K562 (cell line): ENCODE results near the gene MOB4. TPM values are rescaled to one million over a fixed set of nuclear protein-coding genes. Genes with fewer than 3 reads are reported as not detected.

ENCODE experiments used
- ATF6 ChIP-seq: sonication (generic); formaldehyde crosslinking; IDR thresholded peaks from 2 replicates; pipeline ENCODE4 v1.4.0; 2020; ENCODE audit warnings: mild to moderate bottlenecking, missing genetic modification reagents
- ELF2 ChIP-seq: fragments of 250-450 bp; sonication (Bioruptor Pico); IDR thresholded peaks from 2 replicates; pipeline ENCODE4 v1.5.0; 2021; ENCODE audit warnings: mild to moderate bottlenecking
- FOXJ3 ChIP-seq: sonication (generic); formaldehyde crosslinking; IDR thresholded peaks from 2 replicates; pipeline ENCODE4 v1.4.0; 2020; ENCODE audit warnings: mild to moderate bottlenecking, missing genetic modification reagents
- GATA2 ChIP-seq: sonication (generic); formaldehyde crosslinking; IDR thresholded peaks from 2 replicates; pipeline ENCODE4 v1.4.0; 2020; ENCODE audit warnings: mild to moderate bottlenecking, missing genetic modification reagents
- HEY1 ChIP-seq: fragments of 250-450 bp; sonication (Bioruptor Pico); IDR thresholded peaks from 2 replicates; pipeline ENCODE4 v1.5.0; 2020; ENCODE audit warnings: mild to moderate bottlenecking, moderate library complexity, borderline replicate concordance
- NONO ChIP-seq, 2 experiments: fragments of 200-400 bp in 1 of 2; fragments of 450-650 bp in 1 of 2; formaldehyde crosslinking in 1 of 2; IDR thresholded peaks; 2 replicates each; pipeline ENCODE4 v1.6.1; 2017; ENCODE audit warnings: low read depth in 2 of 2, mild to moderate bottlenecking in 2 of 2, moderate library complexity in 2 of 2, low read length in 1 of 2
- PHF20 ChIP-seq: fragments of 450-650 bp; IDR thresholded peaks from 2 replicates; pipeline ENCODE4 v1.6.1; 2018; ENCODE audit not compliant: partially characterized antibody
- POLR2AphosphoS2 ChIP-seq: IDR thresholded peaks from 2 replicates; pipeline ENCODE4 v1.6.1; 2012; ENCODE audit warnings: low read length, improper control_type of control experiment
- POLR2H ChIP-seq: IDR thresholded peaks from 2 replicates; pipeline ENCODE4 v1.6.1; 2016; ENCODE audit warnings: missing genetic modification characterization, low read depth, mild to moderate bottlenecking, control low read depth, missing compliant biosample characterization, moderate library complexity
- RFX5 ChIP-seq: IDR thresholded peaks from 2 replicates; pipeline ENCODE4 v1.6.1; 2011; ENCODE audit warnings: low read depth, mild to moderate bottlenecking, improper control_type of control experiment, low read length
- SMAD3 ChIP-seq: fragments of 450-650 bp; formaldehyde crosslinking; conservative IDR thresholded peaks from 2 replicates; pipeline ENCODE4 v1.4.0; 2020; ENCODE audit warnings: mild to moderate bottlenecking
- TARDBP ChIP-seq: fragments of 450-650 bp; IDR thresholded peaks from 2 replicates; pipeline ENCODE4 v1.6.1; 2016
- ZNF224 ChIP-seq: sonication (generic); formaldehyde crosslinking; IDR thresholded peaks from 2 replicates; pipeline ENCODE4 v1.8.0; 2022; ENCODE audit warnings: mild to moderate bottlenecking, missing genetic modification reagents
- ZNF766 ChIP-seq: fragments of 200-800 bp; sonication (Bioruptor generic); conservative IDR thresholded peaks from 2 replicates; pipeline ENCODE4 v1.6.1; 2016; ENCODE audit warnings: missing genetic modification characterization, missing compliant biosample characterization
- polyA plus RNA-seq, 8 experiments: library from polyadenylated mRNA; depleted of rRNA in 4 of 8; stranded (reverse) in 5 of 8; unstranded in 3 of 8; fragments of >200 nt; fragmentation: Nextera tagmentation in 2 of 8; fragmentation: Illumina TruSeq in 1 of 8; extraction: Ambion mirVana in 2 of 8; extraction: Trizol in 1 of 8; gene quantifications; 2 replicates each; pipeline versions ENCODE4 v1.2.1 to v1.2.3, GENCODE V29; 2011 to 2014; ENCODE audit warnings: inconsistent platforms in 1 of 8, missing spikeins in 1 of 8
- total RNA-seq, 7 experiments: library from RNA; depleted of rRNA in 6 of 7; stranded (reverse); fragments of >200 nt in 6 of 7; fragmentation: Illumina TruSeq in 2 of 7; extraction: Trizol in 2 of 7; gene quantifications; 2 replicates each; pipeline versions ENCODE4 v1.2.1 to v1.2.3, GENCODE V29; 2011 to 2021; ENCODE audit warnings: low replicate concordance in 1 of 7
- TF ChIP-seq, protein P1 (sequence below): fragments of 450-650 bp; IDR thresholded peaks from 2 replicates; pipeline ENCODE4 v1.6.1; 2017; ENCODE audit warnings: antibody characterized with exemption, mild to moderate bottlenecking
- TF ChIP-seq, protein P2 (sequence below): conservative IDR thresholded peaks from 2 replicates; pipeline ENCODE4 v1.6.1; 2011; ENCODE audit warnings: low read depth, mild to moderate bottlenecking, low read length; ENCODE audit not compliant: control insufficient read depth
- TF ChIP-seq, protein P3 (sequence below): sonication (generic); formaldehyde crosslinking; IDR thresholded peaks from 2 replicates; pipeline ENCODE4 v1.8.1; 2023; ENCODE audit warnings: mild to moderate bottlenecking, missing genetic modification reagents, moderate library complexity
- TF ChIP-seq, protein P4 (sequence below): fragments of 250-450 bp; sonication (Bioruptor Pico); IDR thresholded peaks from 2 replicates; pipeline ENCODE4 v1.9.0; 2021; ENCODE audit warnings: mild to moderate bottlenecking

MOB4 gene
- total and polyA plus RNA-seq, 9 of the 15 experiments (the other 6 are each of a cell fraction or from before 2014, with no cell fraction given), result 13.5 to 30.8 (median 22.2) TPM

DNA sequence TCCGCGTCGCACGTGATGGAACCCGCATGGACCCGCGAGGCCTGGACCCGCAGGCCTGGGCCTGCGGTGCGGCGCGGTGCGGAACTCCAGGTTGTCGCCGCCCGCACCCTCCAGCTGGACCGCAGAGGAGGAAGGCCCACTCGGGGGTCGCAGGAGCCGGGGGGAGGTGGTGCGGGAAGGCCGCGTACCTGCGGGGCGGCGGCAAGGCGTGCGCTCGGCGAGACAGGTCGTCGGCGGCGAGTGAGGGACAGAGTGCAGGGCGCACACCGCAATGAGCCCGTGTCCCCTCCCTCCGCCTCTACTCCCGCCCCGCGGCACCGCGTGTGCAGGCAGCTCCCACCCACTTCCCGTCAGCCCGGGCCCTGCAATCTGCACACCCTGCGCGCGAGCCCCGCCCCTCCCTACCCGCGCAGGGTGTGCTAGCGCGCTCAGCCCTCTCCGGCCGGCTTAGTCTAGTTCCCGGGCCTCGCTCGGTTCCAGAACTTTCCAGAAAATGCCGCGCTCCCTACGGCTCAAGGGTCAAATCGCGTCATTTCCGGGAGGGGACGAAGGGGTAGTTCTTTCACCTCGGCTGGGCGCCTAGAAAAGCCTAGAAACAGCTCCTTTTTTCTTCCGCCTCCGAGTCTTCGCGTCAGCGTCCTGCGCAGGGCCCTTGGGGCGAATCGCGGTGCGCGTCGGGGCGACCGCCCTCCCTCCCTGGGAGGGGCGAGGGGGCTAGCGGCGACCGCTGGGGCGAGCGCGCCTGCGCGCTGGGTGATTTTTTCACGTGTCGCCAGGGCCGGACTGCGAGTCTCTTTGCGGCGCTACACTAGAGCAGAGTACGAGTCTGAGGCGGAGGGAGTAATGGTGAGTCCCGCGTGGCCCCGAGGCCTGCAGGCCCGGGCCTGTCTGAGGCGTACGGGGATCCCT is 16.0 kb upstream of the MOB4 start, which contains the start of the genes HSPD1 and HSPE1 (continued):
- TF ChIP-seq RFX5 (no peak), HEY1 (no peak), ZNF224 (CRISPR knock-in tag) (0 out of 2 replicates have a peak, but pooled peaks have one; percentile 45), POLR2H (peak; percentile 48), SMAD3 (CRISPR knock-in tag) (0 out of 2 replicates have a peak, but pooled peaks have one; percentile 21), FOXJ3 (CRISPR knock-in tag) (no peak), ZNF766 (CRISPR knock-in tag) (peak; percentile 61; the same call in 1 of the 2 replicates), NONO (IDR thresholded peaks at IDR 0.05; ENCODE audit: low read depth in 2 of 2, low read length in 1 of 2) (peak; percentile 71 to 84; a peak in 2 of 4 replicates), TARDBP (peak; percentile 84; the same call in 1 of the 2 replicates), ELF2 (CRISPR knock-in tag) (peak; percentile 78; the same call in 1 of the 2 replicates), PHF20 (peak; percentile 38), GATA2 (CRISPR knock-in tag) (no peak), POLR2AphosphoS2 (no peak), ATF6 (0 out of 2 replicates have a peak, but pooled peaks have one; percentile 55)
- TF ChIP-seq, protein P1, sequence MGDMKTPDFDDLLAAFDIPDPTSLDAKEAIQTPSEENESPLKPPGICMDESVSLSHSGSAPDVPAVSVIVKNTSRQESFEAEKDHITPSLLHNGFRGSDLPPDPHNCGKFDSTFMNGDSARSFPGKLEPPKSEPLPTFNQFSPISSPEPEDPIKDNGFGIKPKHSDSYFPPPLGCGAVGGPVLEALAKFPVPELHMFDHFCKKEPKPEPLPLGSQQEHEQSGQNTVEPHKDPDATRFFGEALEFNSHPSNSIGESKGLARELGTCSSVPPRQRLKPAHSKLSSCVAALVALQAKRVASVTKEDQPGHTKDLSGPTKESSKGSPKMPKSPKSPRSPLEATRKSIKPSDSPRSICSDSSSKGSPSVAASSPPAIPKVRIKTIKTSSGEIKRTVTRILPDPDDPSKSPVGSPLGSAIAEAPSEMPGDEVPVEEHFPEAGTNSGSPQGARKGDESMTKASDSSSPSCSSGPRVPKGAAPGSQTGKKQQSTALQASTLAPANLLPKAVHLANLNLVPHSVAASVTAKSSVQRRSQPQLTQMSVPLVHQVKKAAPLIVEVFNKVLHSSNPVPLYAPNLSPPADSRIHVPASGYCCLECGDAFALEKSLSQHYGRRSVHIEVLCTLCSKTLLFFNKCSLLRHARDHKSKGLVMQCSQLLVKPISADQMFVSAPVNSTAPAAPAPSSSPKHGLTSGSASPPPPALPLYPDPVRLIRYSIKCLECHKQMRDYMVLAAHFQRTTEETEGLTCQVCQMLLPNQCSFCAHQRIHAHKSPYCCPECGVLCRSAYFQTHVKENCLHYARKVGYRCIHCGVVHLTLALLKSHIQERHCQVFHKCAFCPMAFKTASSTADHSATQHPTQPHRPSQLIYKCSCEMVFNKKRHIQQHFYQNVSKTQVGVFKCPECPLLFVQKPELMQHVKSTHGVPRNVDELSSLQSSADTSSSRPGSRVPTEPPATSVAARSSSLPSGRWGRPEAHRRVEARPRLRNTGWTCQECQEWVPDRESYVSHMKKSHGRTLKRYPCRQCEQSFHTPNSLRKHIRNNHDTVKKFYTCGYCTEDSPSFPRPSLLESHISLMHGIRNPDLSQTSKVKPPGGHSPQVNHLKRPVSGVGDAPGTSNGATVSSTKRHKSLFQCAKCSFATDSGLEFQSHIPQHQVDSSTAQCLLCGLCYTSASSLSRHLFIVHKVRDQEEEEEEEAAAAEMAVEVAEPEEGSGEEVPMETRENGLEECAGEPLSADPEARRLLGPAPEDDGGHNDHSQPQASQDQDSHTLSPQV, result 0 out of 2 replicates have a peak, but pooled peaks have one; percentile 41
- TF ChIP-seq, protein P2, sequence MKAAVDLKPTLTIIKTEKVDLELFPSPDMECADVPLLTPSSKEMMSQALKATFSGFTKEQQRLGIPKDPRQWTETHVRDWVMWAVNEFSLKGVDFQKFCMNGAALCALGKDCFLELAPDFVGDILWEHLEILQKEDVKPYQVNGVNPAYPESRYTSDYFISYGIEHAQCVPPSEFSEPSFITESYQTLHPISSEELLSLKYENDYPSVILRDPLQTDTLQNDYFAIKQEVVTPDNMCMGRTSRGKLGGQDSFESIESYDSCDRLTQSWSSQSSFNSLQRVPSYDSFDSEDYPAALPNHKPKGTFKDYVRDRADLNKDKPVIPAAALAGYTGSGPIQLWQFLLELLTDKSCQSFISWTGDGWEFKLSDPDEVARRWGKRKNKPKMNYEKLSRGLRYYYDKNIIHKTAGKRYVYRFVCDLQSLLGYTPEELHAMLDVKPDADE, result peak; percentile 73
- TF ChIP-seq, protein P3, sequence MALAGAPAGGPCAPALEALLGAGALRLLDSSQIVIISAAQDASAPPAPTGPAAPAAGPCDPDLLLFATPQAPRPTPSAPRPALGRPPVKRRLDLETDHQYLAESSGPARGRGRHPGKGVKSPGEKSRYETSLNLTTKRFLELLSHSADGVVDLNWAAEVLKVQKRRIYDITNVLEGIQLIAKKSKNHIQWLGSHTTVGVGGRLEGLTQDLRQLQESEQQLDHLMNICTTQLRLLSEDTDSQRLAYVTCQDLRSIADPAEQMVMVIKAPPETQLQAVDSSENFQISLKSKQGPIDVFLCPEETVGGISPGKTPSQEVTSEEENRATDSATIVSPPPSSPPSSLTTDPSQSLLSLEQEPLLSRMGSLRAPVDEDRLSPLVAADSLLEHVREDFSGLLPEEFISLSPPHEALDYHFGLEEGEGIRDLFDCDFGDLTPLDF, result peak; percentile 81
- TF ChIP-seq, protein P4, sequence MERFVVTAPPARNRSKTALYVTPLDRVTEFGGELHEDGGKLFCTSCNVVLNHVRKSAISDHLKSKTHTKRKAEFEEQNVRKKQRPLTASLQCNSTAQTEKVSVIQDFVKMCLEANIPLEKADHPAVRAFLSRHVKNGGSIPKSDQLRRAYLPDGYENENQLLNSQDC (CRISPR knock-in tag), result no peak
